HCT116 (cell line): Measurements from ENCODE around the gene PNPLA2.

ENCODE experiments used
- ATF3 ChIP-seq: IDR thresholded peaks from 2 replicates; pipeline ENCODE4 v1.6.1; 2012
- CEBPB ChIP-seq: IDR thresholded peaks from 2 replicates; pipeline ENCODE4 v1.6.1; 2012; ENCODE audit warnings: low read depth
- CTCF ChIP-seq, 3 experiments: fragments of 200-600 bp in 1 of 3; sonication (generic) in 1 of 3; IDR thresholded peaks in 2 of 3; conservative IDR thresholded peaks in 1 of 3; 2 replicates each; pipeline ENCODE4 v1.5.1; 2012 to 2017; ENCODE audit warnings: low read depth in 2 of 3, low read length in 2 of 3, antibody characterized with exemption in 1 of 3, borderline replicate concordance in 1 of 3, control low read depth in 1 of 3, mild to moderate bottlenecking in 1 of 3, mixed read lengths in 1 of 3, mixed run types in 1 of 3, moderate library complexity in 1 of 3; ENCODE audit not compliant: insufficient read depth in 1 of 3
- EZH2 ChIP-seq: fragments of 200-600 bp; sonication (generic); IDR thresholded peaks from 2 replicates; pipeline ENCODE4 v1.6.1; 2017; ENCODE audit warnings: antibody characterized with exemption, mixed run types
- EZH2phosphoT487 ChIP-seq: fragments of 200-600 bp; IDR thresholded peaks from 2 replicates; pipeline ENCODE4 v1.6.1; 2018; ENCODE audit warnings: antibody characterized with exemption, borderline replicate concordance
- FOSL1 ChIP-seq: IDR thresholded peaks from 2 replicates; pipeline ENCODE4 v1.6.1; 2012; ENCODE audit warnings: low read depth
- MAX ChIP-seq: IDR thresholded peaks from 2 replicates; pipeline ENCODE4 v1.6.1; 2012
- POLR2A ChIP-seq: IDR thresholded peaks from 2 replicates; pipeline ENCODE4 v1.7.0; 2011; ENCODE audit warnings: borderline replicate concordance; ENCODE audit not compliant: insufficient read depth, insufficient read length; ENCODE audit errors: extremely low read depth
- POLR2AphosphoS5 ChIP-seq: IDR thresholded peaks from 2 replicates; pipeline ENCODE4 v1.6.1; 2011; ENCODE audit warnings: mild to moderate bottlenecking, low read depth, low read length, moderate library complexity
- RAD21 ChIP-seq: IDR thresholded peaks from 2 replicates; pipeline ENCODE4 v1.6.1; 2012; ENCODE audit warnings: low read depth, mild to moderate bottlenecking
- REST ChIP-seq: IDR thresholded peaks from 2 replicates; pipeline ENCODE4 v1.6.1; 2012; ENCODE audit warnings: low read depth
- SRF ChIP-seq: IDR thresholded peaks from 2 replicates; pipeline ENCODE4 v1.6.1; 2012; ENCODE audit warnings: low read depth
- YY1 ChIP-seq: IDR thresholded peaks from 2 replicates; pipeline ENCODE4 v1.6.1; 2011; ENCODE audit warnings: low read length, low read depth, moderate library complexity, mild to moderate bottlenecking; ENCODE audit not compliant: insufficient replicate concordance; ENCODE audit errors: extremely low read depth
- ZNF274 ChIP-seq: fragments of 200-500 bp; sonication (Bioruptor generic); IDR thresholded peaks from 2 replicates; pipeline ENCODE4 v1.6.1; 2014; ENCODE audit warnings: mild to moderate bottlenecking, low read depth, low read length, inconsistent platforms

- TF ChIP-seq CTCF (IDR thresholded peaks at IDR 0.05 in 2 of 3, conservative IDR thresholded peaks at IDR 0.05 in 1 of 3; ENCODE audit: borderline replicate concordance in 1 of 3, insufficient read depth in 1 of 3, low read depth in 2 of 3, low read length in 2 of 3) (no peak), POLR2A (no peak), SRF (no peak), FOSL1 (no peak), CEBPB (no peak), EZH2phosphoT487 (no peak), POLR2AphosphoS5 (no peak), EZH2 (no peak), REST (no peak), ZNF274 (no peak), ATF3 (no peak), MAX (no peak), YY1 (no peak), RAD21 (no peak)
Observed at GRCh38 chr11:815675-816432, 2.9 kb upstream of the PNPLA2 start.
